Jurkat, Clone E6-1 (cell line): ENCODE measurements around the gene TMEM245.
"Not testable (repeated sequence)": the region's sequence is repeated elsewhere in the genome, so short reads cannot be mapped to it uniquely, and the experiment has no call there.

Source experiments
- DNase-seq: peaks from one replicate; pipeline ENCODE4 v3.0.0-alpha.2; 2011; ENCODE audit warnings: low read depth, low spot score
- H3K4me3 ChIP-seq: 2 replicates; pipeline ENCODE4 v1.5.1; 2011; ENCODE audit warnings: mild to moderate bottlenecking, low read length, control low read depth, moderate library complexity

Gene TMEM245

GRCh38 chr9:109083141-109083540 is 36.6 kb downstream of the TMEM245 start:
- no peak for DNase-seq
- H3K4me3 ChIP-seq, result no peak overlapping the region

GRCh38 chr9:109082091-109082620 is 37.6 kb downstream of the TMEM245 start:
- H3K4me3 ChIP-seq, result no peak overlapping the region
- no peak for DNase-seq

- no peak overlapping the region for H3K4me3 ChIP-seq
- DNase-seq, result no peak
Observed at GRCh38 chr9:109074236-109074889, 45.4 kb downstream of the TMEM245 start.

GRCh38 chr9:109072821-109073435 is 46.8 kb downstream of the TMEM245 start:
- DNase-seq, result no peak
- H3K4me3 ChIP-seq, result no peak overlapping the region

- no peak overlapping the region for H3K4me3 ChIP-seq
- DNase-seq, result no peak
Observed at GRCh38 chr9:109072133-109072692, 47.5 kb downstream of the TMEM245 start.

GRCh38 chr9:109068764-109069163 is 51.0 kb downstream of the TMEM245 start:
- DNase-seq, result no peak
- no peak overlapping the region for H3K4me3 ChIP-seq

GRCh38 chr9:109064963-109065702 is 54.6 kb downstream of the TMEM245 start:
- DNase-seq, result no peak
- H3K4me3 ChIP-seq, result no peak overlapping the region

- H3K4me3 ChIP-seq, result no peak overlapping the region
- DNase-seq, result peak; percentile 45
Observed at GRCh38 chr9:109063760-109064159, 56.0 kb downstream of the TMEM245 start.

GRCh38 chr9:109062543-109062942 is 57.2 kb downstream of the TMEM245 start:
- DNase-seq, result no peak
- no peak overlapping the region for H3K4me3 ChIP-seq

GRCh38 chr9:109060191-109060590 is 59.6 kb downstream of the TMEM245 start:
- DNase-seq, result no peak
- H3K4me3 ChIP-seq, result no peak overlapping the region

GRCh38 chr9:109053121-109053520 is 66.6 kb downstream of the TMEM245 start:
- DNase-seq, H3K4me3 ChIP-seq: not testable (repeated sequence)

GRCh38 chr9:109052416-109052815 is 67.3 kb downstream of the TMEM245 start:
- no peak for DNase-seq
- no peak overlapping the region for H3K4me3 ChIP-seq

GRCh38 chr9:109051733-109052132 is 68.0 kb downstream of the TMEM245 start:
- H3K4me3 ChIP-seq, result no peak overlapping the region
- DNase-seq, result no peak

GRCh38 chr9:109050444-109050843 is 69.3 kb downstream of the TMEM245 start:
- no peak for DNase-seq
- no peak overlapping the region for H3K4me3 ChIP-seq

GRCh38 chr9:109048822-109049221 is 70.9 kb downstream of the TMEM245 start:
- H3K4me3 ChIP-seq, result no peak overlapping the region
- no peak for DNase-seq

GRCh38 chr9:109047259-109047658 is 72.5 kb downstream of the TMEM245 start:
- DNase-seq, result no peak
- no peak overlapping the region for H3K4me3 ChIP-seq

- no peak for DNase-seq
- H3K4me3 ChIP-seq, result no peak overlapping the region
Observed at GRCh38 chr9:109046346-109046745, 73.4 kb downstream of the TMEM245 start.

- no peak overlapping the region for H3K4me3 ChIP-seq
- no peak for DNase-seq
Observed at GRCh38 chr9:109043578-109043977, 76.2 kb downstream of the TMEM245 start.

GRCh38 chr9:109040571-109040970 is 79.2 kb downstream of the TMEM245 start:
- H3K4me3 ChIP-seq, result no peak overlapping the region
- no peak for DNase-seq

- no peak for DNase-seq
- H3K4me3 ChIP-seq, result no peak overlapping the region
Observed at GRCh38 chr9:109039539-109039938, 80.2 kb downstream of the TMEM245 start.
